ENCODE results near the gene YJU2. TPM values are rescaled to one million over a fixed set of nuclear protein-coding genes. Genes with fewer than 3 reads are reported as not detected.

Gene YJU2
- total and polyA plus RNA-seq, 9 donors = 18.4 to 33.1 (median 21.5) TPM

DNA sequence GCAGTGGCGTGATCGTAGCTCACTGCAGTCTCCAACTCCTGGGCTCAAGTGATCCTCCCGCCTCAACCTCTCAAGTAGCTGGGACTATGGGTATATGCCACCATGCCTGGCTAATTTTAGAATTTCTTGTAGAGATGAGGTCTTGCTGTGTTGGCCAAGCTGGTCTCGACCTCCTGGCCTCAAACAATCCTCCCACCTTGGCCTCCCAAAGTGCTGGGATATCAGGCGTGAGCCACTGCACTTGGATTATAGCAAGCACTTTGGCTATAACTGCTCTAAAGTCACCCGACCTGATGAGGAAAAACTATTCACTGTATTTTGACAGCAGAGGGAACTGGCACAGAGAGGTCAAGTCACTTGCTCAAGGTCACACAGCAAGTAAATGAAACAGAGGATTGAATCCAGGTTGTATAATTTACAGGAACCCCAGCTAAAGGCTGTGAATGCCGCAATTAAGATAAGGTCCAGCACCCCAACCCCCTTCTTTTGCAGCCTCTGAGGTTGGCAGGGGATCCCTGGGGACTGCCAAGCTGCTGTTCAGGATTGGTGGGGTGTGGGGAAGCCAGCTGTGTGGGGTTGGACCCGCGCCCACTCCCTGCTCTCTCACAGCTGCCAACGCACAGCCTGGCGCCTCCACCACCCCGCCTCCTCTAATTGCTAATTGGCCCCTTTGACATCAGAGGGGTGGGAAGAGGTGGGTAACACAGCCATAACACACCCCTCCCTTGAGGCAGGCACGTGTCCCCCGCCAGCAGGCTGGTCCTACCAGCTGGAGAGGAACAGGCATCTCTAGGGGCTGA, 49.3 kb downstream of the YJU2 start:
- H3K4me1 ChIP-seq (ENCODE audit: insufficient read depth) = no peaks in the 10 kb centered on the region
- TF ChIP-seq EP300 (IDR thresholded peaks at IDR 0.05) (no peak), POLR2A (IDR thresholded peaks at IDR 0.05) (no peak)
- TF ChIP-seq, protein P1, sequence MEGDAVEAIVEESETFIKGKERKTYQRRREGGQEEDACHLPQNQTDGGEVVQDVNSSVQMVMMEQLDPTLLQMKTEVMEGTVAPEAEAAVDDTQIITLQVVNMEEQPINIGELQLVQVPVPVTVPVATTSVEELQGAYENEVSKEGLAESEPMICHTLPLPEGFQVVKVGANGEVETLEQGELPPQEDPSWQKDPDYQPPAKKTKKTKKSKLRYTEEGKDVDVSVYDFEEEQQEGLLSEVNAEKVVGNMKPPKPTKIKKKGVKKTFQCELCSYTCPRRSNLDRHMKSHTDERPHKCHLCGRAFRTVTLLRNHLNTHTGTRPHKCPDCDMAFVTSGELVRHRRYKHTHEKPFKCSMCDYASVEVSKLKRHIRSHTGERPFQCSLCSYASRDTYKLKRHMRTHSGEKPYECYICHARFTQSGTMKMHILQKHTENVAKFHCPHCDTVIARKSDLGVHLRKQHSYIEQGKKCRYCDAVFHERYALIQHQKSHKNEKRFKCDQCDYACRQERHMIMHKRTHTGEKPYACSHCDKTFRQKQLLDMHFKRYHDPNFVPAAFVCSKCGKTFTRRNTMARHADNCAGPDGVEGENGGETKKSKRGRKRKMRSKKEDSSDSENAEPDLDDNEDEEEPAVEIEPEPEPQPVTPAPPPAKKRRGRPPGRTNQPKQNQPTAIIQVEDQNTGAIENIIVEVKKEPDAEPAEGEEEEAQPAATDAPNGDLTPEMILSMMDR (IDR thresholded peaks at IDR 0.05) = no peak
- no peak overlapping the region for H3K4me3 ChIP-seq
- no peaks in the 10 kb centered on the region for H3K27me3 ChIP-seq
- WGBS, 3 donors = 28 to 32% (median 28%) methylated on average over 14 of the region's 14 CpGs
- H3K27ac ChIP-seq = no peak overlapping the region
- intact Hi-C loops (cut with DNase I) = no loop called here
- no peaks in the 10 kb centered on the region for H3K36me3 ChIP-seq
- H3K9me3 ChIP-seq = no peaks in the 10 kb centered on the region
- no peak for DNase-seq

DNA sequence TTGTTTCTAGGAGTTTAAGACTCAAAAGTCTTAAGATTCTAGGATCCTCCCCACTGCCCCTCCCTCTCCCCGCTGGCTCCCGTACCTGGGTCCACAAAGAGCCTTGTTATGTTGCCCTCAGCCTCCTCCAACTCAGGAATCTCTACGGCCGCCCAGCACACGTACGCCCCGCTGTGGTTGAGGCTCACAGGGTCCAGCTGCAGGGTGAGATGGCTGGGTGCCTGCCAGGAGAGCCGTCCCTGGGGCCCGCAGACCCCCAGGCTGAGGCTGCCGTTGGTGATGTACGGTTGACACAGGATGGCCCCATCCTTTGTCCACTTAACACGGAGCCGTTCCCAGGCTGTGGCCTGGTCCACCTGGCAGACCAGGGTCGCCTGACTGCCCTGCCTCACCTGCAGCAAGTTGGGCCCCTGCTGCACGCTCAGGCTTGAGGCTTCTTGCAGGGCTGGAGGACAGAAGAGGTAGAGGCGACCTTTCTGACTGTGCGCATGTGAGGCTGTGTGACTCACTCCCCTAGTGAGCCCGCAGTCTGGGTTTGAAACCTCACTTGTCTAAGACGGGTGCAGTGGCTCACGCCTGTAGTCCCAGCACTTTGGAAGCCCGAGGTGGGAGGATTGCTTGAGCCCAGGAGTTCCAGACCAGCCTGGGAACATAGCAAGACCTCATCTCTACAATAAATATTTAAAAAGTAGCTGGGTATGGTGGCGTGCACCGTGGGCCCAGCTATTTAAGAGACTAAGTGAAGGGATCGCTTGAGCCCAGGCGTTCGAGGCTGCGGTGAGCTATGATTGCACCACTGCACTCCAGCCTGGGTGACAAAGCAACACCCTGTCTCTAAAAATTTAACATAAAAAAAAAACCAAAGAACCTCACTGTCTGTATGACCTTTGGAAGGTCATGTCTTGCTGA, 51.3 kb downstream of the YJU2 start:
- H3K9me3 ChIP-seq = no peaks in the 10 kb centered on the region
- no peak overlapping the region for H3K4me3 ChIP-seq
- H3K36me3 ChIP-seq = no peaks in the 10 kb centered on the region
- no peak for DNase-seq
- no peaks in the 10 kb centered on the region for H3K4me1 ChIP-seq (ENCODE audit: insufficient read depth)
- no peak for TF ChIP-seq EP300 (IDR thresholded peaks at IDR 0.05)
- TF ChIP-seq, protein P1 (IDR thresholded peaks at IDR 0.05) = no peak
- TF ChIP-seq POLR2A (IDR thresholded peaks at IDR 0.05) = no peak
- H3K27me3 ChIP-seq = no peaks in the 10 kb centered on the region
- no peak overlapping the region for H3K27ac ChIP-seq
- intact Hi-C loops (cut with DNase I) = no loop called here
- 71 to 73% (median 72%) methylated on average over 27 of the region's 27 CpGs for WGBS, 3 donors

DNA sequence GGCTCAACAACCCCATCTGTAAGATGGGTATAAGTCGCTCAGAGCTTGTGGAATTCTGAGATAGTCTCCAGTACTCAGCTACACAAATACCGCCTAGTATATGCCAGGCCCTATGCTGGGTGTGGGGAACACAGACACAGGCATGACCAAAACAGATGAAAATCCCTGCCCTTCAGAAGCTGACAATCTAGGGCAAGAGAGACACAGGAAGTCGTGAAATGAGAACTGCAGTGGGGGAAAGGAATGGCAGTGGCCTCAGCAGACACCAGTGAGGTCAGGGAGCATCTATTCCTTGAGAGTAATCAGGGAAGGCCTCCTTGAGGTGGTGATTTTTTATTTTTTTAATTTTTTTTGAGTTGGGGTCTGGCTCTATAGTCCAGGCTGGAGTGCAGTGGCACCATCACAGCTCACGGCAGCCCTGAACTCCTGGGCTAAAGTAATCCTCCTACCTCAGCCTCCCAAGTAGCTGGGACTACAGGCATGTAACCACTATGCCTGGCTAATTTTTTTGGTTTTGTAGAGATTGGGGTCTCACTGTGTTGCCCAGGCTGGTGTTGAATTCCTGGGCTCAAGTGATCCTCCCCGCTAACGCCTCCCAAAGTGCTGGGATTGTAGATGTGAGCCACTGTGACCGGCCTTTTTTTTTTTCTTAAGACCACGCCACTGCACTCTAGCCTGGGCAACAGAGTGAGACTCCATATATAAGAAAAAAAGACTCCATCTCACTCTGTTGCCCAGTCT, 52.1 kb downstream of the YJU2 start:
- no peaks in the 10 kb centered on the region for H3K27me3 ChIP-seq
- 74 to 79% (median 77%) methylated on average over 8 of the region's 8 CpGs for WGBS, 3 donors
- TF ChIP-seq, protein P1 (IDR thresholded peaks at IDR 0.05) = no peak
- TF ChIP-seq POLR2A (IDR thresholded peaks at IDR 0.05) (no peak), EP300 (IDR thresholded peaks at IDR 0.05) (no peak)
- no peaks in the 10 kb centered on the region for H3K36me3 ChIP-seq
- H3K4me3 ChIP-seq = no peak overlapping the region
- no peaks in the 10 kb centered on the region for H3K9me3 ChIP-seq
- no peaks in the 10 kb centered on the region for H3K4me1 ChIP-seq (ENCODE audit: insufficient read depth)
- no peak overlapping the region for H3K27ac ChIP-seq
- no peak for DNase-seq
- intact Hi-C loops (cut with DNase I) = no loop called here

DNA sequence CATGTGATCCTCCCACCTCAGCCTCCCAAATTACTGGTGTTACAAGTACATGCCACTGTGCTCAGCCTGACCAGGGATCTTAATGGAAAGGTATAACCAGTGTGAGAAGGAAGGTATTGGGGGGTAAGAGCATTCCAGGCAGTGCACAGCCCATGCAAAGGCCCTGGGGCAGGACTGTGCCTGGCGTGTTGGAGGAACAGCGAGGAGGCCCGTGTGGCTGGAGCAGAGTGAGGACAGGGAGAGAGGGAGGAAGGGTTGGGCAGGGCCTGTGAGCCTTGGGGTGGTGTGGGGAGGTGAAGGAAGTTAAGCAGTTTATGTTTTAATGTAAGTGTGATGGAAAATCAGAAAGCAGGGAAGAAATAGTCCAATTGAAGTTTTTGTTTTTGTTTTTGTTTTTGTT, 53.7 kb downstream of the YJU2 start:
- no peak for DNase-seq

More for the DNA sequence above, 53.7 kb downstream of the YJU2 start:
- Histone ChIP-seq H3K36me3 (no peaks in the 10 kb centered on the region), H3K27ac (no peak overlapping the region), H3K4me3 (no peak overlapping the region), H3K9me3 (no peaks in the 10 kb centered on the region), H3K27me3 (no peaks in the 10 kb centered on the region), H3K4me1 (ENCODE audit: insufficient read depth) (no peaks in the 10 kb centered on the region)
- 88 to 93% (median 90%) methylated on average over 3 of the region's 3 CpGs for WGBS, 3 donors
- no peak for TF ChIP-seq EP300 (IDR thresholded peaks at IDR 0.05)
- no peak for TF ChIP-seq POLR2A (IDR thresholded peaks at IDR 0.05)
- TF ChIP-seq, protein P1 (IDR thresholded peaks at IDR 0.05) = no peak
- intact Hi-C loops (cut with DNase I) = no loop called here
